ENCODE results near the gene PERM1.
"Not testable (repeated sequence)": the region's sequence is repeated elsewhere in the genome, so short reads cannot be mapped to it uniquely, and the experiment has no call there.

PERM1 gene

GRCh38 chr1:981955-982558, at the start of gene PERM1:
TSS of gene PERM1 (minus strand) at chr1:982093. CDS start at chr1:981029, 1,064 bp downstream.
- no peak for TF ChIP-seq CTCF (IDR thresholded peaks at IDR 0.05; ENCODE audit: low read depth, low read length, missing control alignments)
- H3K4me3 ChIP-seq (ENCODE audit: low read depth, low read length) = no peak within 1 kb of the TSS
- in situ Hi-C loops (cut with HindIII; ENCODE audit: low sequenced_read_pairs) = no loop called here
- no peak for DNase-seq (ENCODE audit: low read depth)

- DNase-seq (ENCODE audit: low read depth); H3K4me3 ChIP-seq (ENCODE audit: low read depth, low read length); in situ Hi-C loops (cut with HindIII; ENCODE audit: low sequenced_read_pairs): not testable (repeated sequence)
These were observed 49.2 kb upstream of the PERM1 start for GRCh38 chr1:1030867-1031658.

- in situ Hi-C loops (cut with HindIII; ENCODE audit: low sequenced_read_pairs) = no loop called here
- H3K4me3 ChIP-seq (ENCODE audit: low read depth, low read length) = no peak overlapping the region
- no peak for TF ChIP-seq CTCF (IDR thresholded peaks at IDR 0.05; ENCODE audit: low read depth, low read length, missing control alignments)
- DNase-seq (ENCODE audit: low read depth) = no peak
These were observed 45.9 kb upstream of the PERM1 start for GRCh38 chr1:1027791-1028190.

GRCh38 chr1:1026599-1027413, 44.9 kb upstream of the PERM1 start:
- in situ Hi-C loops (cut with HindIII; ENCODE audit: low sequenced_read_pairs) = no loop called here

GRCh38 chr1:1025730-1026129, 43.8 kb upstream of the PERM1 start:
- no peak for TF ChIP-seq CTCF (IDR thresholded peaks at IDR 0.05; ENCODE audit: low read depth, low read length, missing control alignments)
- DNase-seq (ENCODE audit: low read depth) = no peak
- in situ Hi-C loops (cut with HindIII; ENCODE audit: low sequenced_read_pairs) = no loop called here
- H3K4me3 ChIP-seq (ENCODE audit: low read depth, low read length) = no peak overlapping the region

More at GRCh38 chr1:1026599-1027413, 44.9 kb upstream of the PERM1 start:
- DNase-seq (ENCODE audit: low read depth) = no peak
- H3K4me3 ChIP-seq (ENCODE audit: low read depth, low read length) = no peak overlapping the region
- TF ChIP-seq CTCF (IDR thresholded peaks at IDR 0.05; ENCODE audit: low read depth, low read length, missing control alignments) = no peak

GRCh38 chr1:1024771-1025699, 43.1 kb upstream of the PERM1 start:
- peak overlapping the region; percentile 11 for H3K4me3 ChIP-seq (ENCODE audit: low read depth, low read length)
- DNase-seq (ENCODE audit: low read depth) = no peak
- TF ChIP-seq CTCF (IDR thresholded peaks at IDR 0.05; ENCODE audit: low read depth, low read length, missing control alignments) = no peak
- in situ Hi-C loops (cut with HindIII; ENCODE audit: low sequenced_read_pairs) = no loop called here

All from astrocyte of the cerebellum (primary cell).